ENCODE data around the gene TMUB2. TPM values are rescaled to one million over a fixed set of nuclear protein-coding genes. Genes with fewer than 3 reads are reported as not detected.

TMUB2 gene
- total RNA-seq, 2 experiments from 2014 or later: 26.7 to 27.9 TPM

- ChIA-PET POLR2A (interaction anchor here (0.7 to 2.0 kb wide), 5 partner anchors 9 to 214 kb away, joined by 3 to 6 read pairs (median 3); no protein-coding TSS in a partner anchor), CTCF (interaction anchor here (2.0 to 6.7 kb wide), 4 partner anchors 9 to 139 kb away, joined by 7 to 68 read pairs (median 48); partner anchors contain the start of gene GRN)
- H3K4me3 Mint-ChIP-seq: no peak overlapping the region
- H3K27ac Mint-ChIP-seq: peak overlapping the region; percentile 85
- peaks cover 67% of the 10 kb centered on the region for H3K4me1 Mint-ChIP-seq (ENCODE audit: low read depth)
- no peak for DNase-seq
- H3K36me3 Mint-ChIP-seq (ENCODE audit: low read depth): peaks cover 73% of the 10 kb centered on the region
- H3K27me3 Mint-ChIP-seq (ENCODE audit: low read depth): no peaks in the 10 kb centered on the region
- no peak for ATAC-seq
- H3K9me3 Mint-ChIP-seq (ENCODE audit: insufficient read depth): no peaks in the 10 kb centered on the region
These were observed 26.8 kb downstream of the TMUB2 start for GRCh38 chr17:44213403-44214229.

GRCh38 chr17:44214230-44214494, 27.4 kb downstream of the TMUB2 start:
- peaks cover 66% of the 10 kb centered on the region for H3K4me1 Mint-ChIP-seq (ENCODE audit: low read depth)
- H3K27ac Mint-ChIP-seq: peak overlapping the region; percentile 85
- CTCF ChIA-PET: interaction anchor here (2.0 to 6.7 kb wide), 3 partner anchors 10 to 131 kb away, joined by 7 to 68 read pairs (median 37); partner anchors contain the start of gene GRN
- H3K4me3 Mint-ChIP-seq: no peak overlapping the region
- H3K27me3 Mint-ChIP-seq (ENCODE audit: low read depth): no peaks in the 10 kb centered on the region
- H3K36me3 Mint-ChIP-seq (ENCODE audit: low read depth): peaks cover 69% of the 10 kb centered on the region
- H3K9me3 Mint-ChIP-seq (ENCODE audit: insufficient read depth): no peaks in the 10 kb centered on the region
- ATAC-seq (no peak), DNase-seq (no peak)
- POLR2A ChIA-PET: interaction anchor here (0.7 to 2.0 kb wide), 6 partner anchors 10 to 214 kb away, joined by 3 to 6 read pairs (median 3); no protein-coding TSS in a partner anchor

- ChIA-PET CTCF (interaction anchor here (2.0 to 6.7 kb wide), 5 partner anchors 11 to 136 kb away, joined by 7 to 68 read pairs (median 14); partner anchors contain the start of gene GRN), POLR2A (interaction anchor here (0.9 to 2.0 kb wide), 4 partner anchors 10 to 114 kb away, joined by 3 to 6 read pairs (median 3); no protein-coding TSS in a partner anchor)
- Mint-ChIP-seq H3K9me3 (ENCODE audit: insufficient read depth) (no peaks in the 10 kb centered on the region), H3K4me1 (ENCODE audit: low read depth) (peaks cover 59% of the 10 kb centered on the region), H3K36me3 (ENCODE audit: low read depth) (peaks cover 62% of the 10 kb centered on the region), H3K27me3 (ENCODE audit: low read depth) (no peaks in the 10 kb centered on the region), H3K27ac (peak overlapping the region; percentile 85), H3K4me3 (peak overlapping the region; percentile 97)
- DNase-seq: no peak
- ATAC-seq: no peak
These were observed 28.1 kb downstream of the TMUB2 start for GRCh38 chr17:44214896-44215295.

GRCh38 chr17:44216173-44216572, 29.4 kb downstream of the TMUB2 start:
- CTCF ChIA-PET: interaction anchor here (0.8 to 4.6 kb wide), 15 partner anchors 10 to 318 kb away, joined by 3 to 37 read pairs (median 6); partner anchors contain the start of genes GRN and SLC25A39
- no peak for ATAC-seq
- H3K27ac Mint-ChIP-seq: peak overlapping the region; percentile 85
- no peaks in the 10 kb centered on the region for H3K27me3 Mint-ChIP-seq (ENCODE audit: low read depth)
- H3K36me3 Mint-ChIP-seq (ENCODE audit: low read depth): peaks cover 56% of the 10 kb centered on the region
- H3K4me3 Mint-ChIP-seq: peak overlapping the region; percentile 97
- no peaks in the 10 kb centered on the region for H3K9me3 Mint-ChIP-seq (ENCODE audit: insufficient read depth)
- peaks cover 52% of the 10 kb centered on the region for H3K4me1 Mint-ChIP-seq (ENCODE audit: low read depth)
- peak; percentile 75 for DNase-seq
- POLR2A ChIA-PET: interaction anchor here (0.6 to 6.6 kb wide), 9 partner anchors 8 to 130 kb away, joined by 3 to 59 read pairs (median 4); partner anchors contain the start of genes ATXN7L3, HDAC5 and SLC25A39

- Mint-ChIP-seq H3K27me3 (ENCODE audit: low read depth) (no peaks in the 10 kb centered on the region), H3K9me3 (ENCODE audit: insufficient read depth) (no peaks in the 10 kb centered on the region), H3K27ac (peak overlapping the region; percentile 85), H3K4me3 (peak overlapping the region; percentile 97), H3K4me1 (ENCODE audit: low read depth) (peaks cover 50% of the 10 kb centered on the region), H3K36me3 (ENCODE audit: low read depth) (peaks cover 55% of the 10 kb centered on the region)
- ChIA-PET POLR2A (interaction anchor here (0.6 to 6.6 kb wide), 10 partner anchors 9 to 129 kb away, joined by 3 to 59 read pairs (median 4); partner anchors contain the start of genes ATXN7L3, HDAC5 and SLC25A39), CTCF (interaction anchor here (0.7 to 4.6 kb wide), 18 partner anchors 11 to 317 kb away, joined by 3 to 37 read pairs (median 4); partner anchors contain the start of genes GRN, HDAC5 and SLC25A39)
- no peak for DNase-seq
- no peak for ATAC-seq
These were observed 29.9 kb downstream of the TMUB2 start for GRCh38 chr17:44216694-44217093.

GRCh38 chr17:44217738-44218343, 31.1 kb downstream of the TMUB2 start:
- DNase-seq (peak; percentile 47), ATAC-seq (no peak)
- peaks cover 52% of the 10 kb centered on the region for H3K4me1 Mint-ChIP-seq (ENCODE audit: low read depth)
- no peaks in the 10 kb centered on the region for H3K27me3 Mint-ChIP-seq (ENCODE audit: low read depth)
- ChIA-PET CTCF (interaction anchor here (0.9 to 4.6 kb wide), 13 partner anchors 8 to 128 kb away, joined by 3 to 37 read pairs (median 7); partner anchors contain the start of gene GRN), POLR2A (interaction anchor here (0.7 to 6.6 kb wide), 7 partner anchors 9 to 107 kb away, joined by 3 to 59 read pairs (median 15); partner anchors contain the start of genes ATXN7L3, SLC25A39 and TMUB2)
- peak overlapping the region; percentile 85 for H3K27ac Mint-ChIP-seq
- peak overlapping the region; percentile 97 for H3K4me3 Mint-ChIP-seq
- no peaks in the 10 kb centered on the region for H3K9me3 Mint-ChIP-seq (ENCODE audit: insufficient read depth)
- H3K36me3 Mint-ChIP-seq (ENCODE audit: low read depth): peaks cover 55% of the 10 kb centered on the region

- H3K36me3 Mint-ChIP-seq (ENCODE audit: low read depth): peaks cover 48% of the 10 kb centered on the region
- H3K4me1 Mint-ChIP-seq (ENCODE audit: low read depth): peaks cover 46% of the 10 kb centered on the region
- H3K27me3 Mint-ChIP-seq (ENCODE audit: low read depth): no peaks in the 10 kb centered on the region
- H3K27ac Mint-ChIP-seq: peak overlapping the region; percentile 85
- peak; percentile 60 for ATAC-seq
- peak overlapping the region; percentile 97 for H3K4me3 Mint-ChIP-seq
- H3K9me3 Mint-ChIP-seq (ENCODE audit: insufficient read depth): no peaks in the 10 kb centered on the region
- peak; percentile 90 for DNase-seq
- POLR2A ChIA-PET: interaction anchor here (0.8 to 6.6 kb wide), 6 partner anchors 14 to 107 kb away, joined by 3 to 59 read pairs (median 20); partner anchors contain the start of genes ATXN7L3, SLC25A39 and TMUB2
- CTCF ChIA-PET: interaction anchor here (0.7 to 1.8 kb wide), 8 partner anchors 9 to 112 kb away, joined by 3 to 14 read pairs (median 6); no protein-coding TSS in a partner anchor
These were observed 31.8 kb downstream of the TMUB2 start for GRCh38 chr17:44218344-44219107.

- CTCF ChIA-PET: interaction anchor here (1.0 to 4.8 kb wide), 6 partner anchors 9 to 108 kb away, joined by 3 to 45 read pairs (median 7); partner anchors contain the start of gene TMUB2
- H3K4me1 Mint-ChIP-seq (ENCODE audit: low read depth): peaks cover 42% of the 10 kb centered on the region
- H3K36me3 Mint-ChIP-seq (ENCODE audit: low read depth): peaks cover 42% of the 10 kb centered on the region
- H3K4me3 Mint-ChIP-seq: peak overlapping the region; percentile 34
- peak; percentile 49 for ATAC-seq
- H3K27me3 Mint-ChIP-seq (ENCODE audit: low read depth): no peaks in the 10 kb centered on the region
- peak; percentile 77 for DNase-seq
- peak overlapping the region; percentile 34 for H3K27ac Mint-ChIP-seq
- POLR2A ChIA-PET: interaction anchor here (0.8 to 6.6 kb wide), 8 partner anchors 17 to 106 kb away, joined by 3 to 59 read pairs (median 4); partner anchors contain the start of genes HDAC5, SLC25A39 and TMUB2
- H3K9me3 Mint-ChIP-seq (ENCODE audit: insufficient read depth): no peaks in the 10 kb centered on the region
These were observed 32.4 kb downstream of the TMUB2 start for GRCh38 chr17:44219108-44219615.

GRCh38 chr17:44219616-44220212, 32.9 kb downstream of the TMUB2 start, which contains the start of gene UBTF:
Gene UBTF (minus strand): TSS chr17:44219675. CDS start chr17:44218229, 1,446 bp downstream.
- Mint-ChIP-seq H3K36me3 (ENCODE audit: low read depth) (peaks cover 36% of the 10 kb centered on the region), H3K9me3 (ENCODE audit: insufficient read depth) (no peaks in the 10 kb centered on the region), H3K27me3 (ENCODE audit: low read depth) (no peaks in the 10 kb centered on the region), H3K4me3 (peak within 1 kb of the TSS; percentile 97), H3K27ac (peak within 1 kb of the TSS; percentile 92), H3K4me1 (ENCODE audit: low read depth) (peaks cover 36% of the 10 kb centered on the region)
- CTCF ChIA-PET: interaction anchor here (1.0 to 4.8 kb wide), 8 partner anchors 9 to 111 kb away, joined by 3 to 45 read pairs (median 8); partner anchors contain the start of gene TMUB2
- peak; percentile 75 for DNase-seq
- ATAC-seq: peak; percentile 26
- POLR2A ChIA-PET: interaction anchor here (0.6 to 6.6 kb wide), 12 partner anchors 9 to 105 kb away, joined by 3 to 59 read pairs (median 4); partner anchors contain the start of genes HDAC5, SLC25A39 and TMUB2
